HG02840 (cell line): Measurements from ENCODE around the gene PLAAT2.

Experiments
- ATAC-seq: cut with Tn5 transposase; IDR thresholded peaks from one replicate; pipeline ENCODE4 v1.9.1; 2021; ENCODE audit warnings: mild to moderate bottlenecking, moderate library complexity, moderate number of reproducible peaks; ENCODE audit not compliant: unreplicated experiment, low FRiP score

The PLAAT2 gene

GRCh38 chr11:63527667-63528066 lies 35.5 kb downstream of the PLAAT2 start:
- ATAC-seq, result no peak

DNA sequence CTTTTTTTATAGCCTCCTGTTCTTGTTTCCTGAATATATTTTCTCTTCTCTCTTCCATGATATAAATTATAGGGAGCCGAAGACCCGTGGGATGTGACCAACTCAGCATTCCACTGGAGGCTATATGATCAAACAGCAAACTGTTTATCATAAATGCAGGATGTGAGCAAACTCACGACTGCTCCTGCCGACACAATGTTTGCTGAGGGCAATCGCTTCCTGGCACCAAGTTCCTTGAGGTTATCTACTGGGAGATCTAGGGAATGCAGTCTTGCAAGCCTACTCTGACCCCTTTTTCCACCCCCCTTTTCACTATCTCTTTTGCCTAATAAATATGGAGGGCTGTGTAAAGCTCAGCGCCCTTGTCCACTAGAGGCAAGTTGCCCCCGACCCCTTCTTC lies 40.0 kb downstream of the PLAAT2 start:
- no peak for ATAC-seq

DNA sequence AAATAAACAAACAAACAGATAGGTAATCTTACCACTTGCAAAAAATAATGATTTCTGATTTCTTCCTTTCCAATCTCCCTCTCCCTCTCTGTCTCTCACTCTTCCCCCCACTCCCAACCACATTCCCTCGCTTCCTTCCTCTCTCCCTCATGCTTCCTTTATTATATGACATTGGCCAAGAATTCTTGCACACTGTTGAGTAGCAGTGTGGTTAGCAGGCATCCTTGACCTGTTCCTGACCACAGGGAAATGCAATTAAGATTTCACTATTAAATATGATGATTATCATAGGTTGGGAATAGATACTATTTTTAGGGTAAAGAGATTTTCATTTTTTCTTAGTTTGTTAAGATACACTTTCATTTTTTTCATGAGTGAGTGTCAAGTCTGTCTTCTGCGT lies 41.3 kb downstream of the PLAAT2 start:
- no peak for ATAC-seq

DNA sequence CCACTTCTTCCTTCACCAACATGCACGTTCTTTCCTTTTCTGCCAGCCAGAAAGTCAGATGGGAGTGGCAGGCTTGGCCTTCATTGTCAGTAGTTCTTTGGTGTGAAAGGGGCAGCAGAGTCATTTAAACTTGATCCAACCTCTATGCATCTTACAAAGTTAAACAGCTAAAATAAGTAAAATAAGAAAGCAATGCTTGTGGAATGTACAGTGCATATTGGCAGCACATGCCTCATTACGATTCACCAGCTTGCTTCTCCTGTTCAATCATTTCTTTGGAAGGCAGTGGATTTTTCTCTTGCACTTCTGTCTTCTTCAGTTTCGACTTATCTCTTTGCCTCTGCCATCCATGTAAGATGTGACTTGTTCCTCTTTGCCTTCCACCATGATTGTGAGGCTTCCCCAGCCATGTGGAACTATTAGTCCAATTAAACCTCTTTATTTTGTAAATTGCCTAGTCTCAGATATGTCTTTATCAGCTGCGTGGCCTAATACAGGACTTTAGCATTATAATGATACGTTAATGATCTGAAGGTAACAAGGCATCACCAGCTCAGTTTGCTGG lies 42.5 kb downstream of the PLAAT2 start:
- ATAC-seq, result no peak

DNA sequence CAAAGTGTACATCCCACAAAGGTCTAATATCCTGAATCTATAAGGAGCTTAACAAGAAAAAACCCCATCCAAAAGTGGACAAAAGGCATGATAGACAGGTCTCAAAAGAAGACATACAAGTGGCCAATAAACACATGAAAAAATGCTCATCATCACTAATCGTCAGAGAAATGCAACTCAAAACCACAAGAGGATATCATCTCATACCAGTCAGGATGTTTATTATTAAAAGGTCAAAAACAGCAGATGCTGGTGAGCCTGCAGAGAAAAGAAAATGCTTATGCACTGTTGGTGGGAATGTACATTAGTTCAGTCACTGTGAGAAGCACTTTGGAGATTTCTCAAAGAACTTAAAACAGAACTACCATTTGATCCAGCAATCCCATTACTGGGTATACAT lies 44.6 kb downstream of the PLAAT2 start:
- ATAC-seq, result no peak

DNA sequence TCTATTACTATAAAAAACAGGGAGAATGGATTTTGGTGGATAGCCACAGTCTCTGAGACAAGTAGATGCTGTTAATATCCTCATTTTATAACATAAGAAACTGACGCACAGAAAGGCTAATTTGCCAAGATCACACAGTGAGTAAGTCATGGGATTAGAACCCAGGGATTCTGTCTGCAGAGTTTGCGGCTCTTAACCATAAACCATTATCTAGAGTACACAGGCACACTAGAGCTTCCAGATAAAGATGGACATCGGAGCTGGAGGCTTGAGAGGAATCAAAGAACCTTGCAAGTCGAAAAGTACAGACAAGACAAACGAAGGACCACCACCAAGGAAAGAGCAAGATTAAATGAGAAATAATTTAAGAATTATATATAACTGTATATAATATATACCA lies 46.0 kb downstream of the PLAAT2 start:
- no peak for ATAC-seq

- no peak for ATAC-seq
Observed at GRCh38 chr11:63516109-63516508, 47.1 kb downstream of the PLAAT2 start.

DNA sequence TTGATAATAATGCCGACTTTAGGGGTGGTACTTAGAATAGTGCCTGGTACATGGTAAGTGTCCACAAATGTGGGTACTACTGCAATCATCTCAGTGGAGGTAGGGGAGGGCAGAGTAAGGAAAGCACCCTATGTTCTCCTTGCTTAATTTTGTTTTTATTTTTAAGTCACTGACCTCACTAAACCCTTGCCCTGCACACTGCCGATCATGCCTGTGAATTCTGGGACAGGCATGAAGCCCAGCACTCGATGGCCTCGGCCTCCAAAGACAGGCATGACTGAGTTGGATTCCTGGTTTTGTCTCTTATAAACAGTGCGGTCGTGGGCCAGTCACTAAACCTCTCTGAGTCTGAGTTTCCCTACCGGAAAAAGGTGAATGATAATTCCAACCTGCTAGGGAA lies 50.4 kb downstream of the PLAAT2 start:
- ATAC-seq, result no peak

GRCh38 chr11:63511048-63511748 lies 52.0 kb downstream of the PLAAT2 start:
- no peak for ATAC-seq

- no peak for ATAC-seq
Observed at GRCh38 chr11:63510360-63511047, 52.7 kb downstream of the PLAAT2 start.

DNA sequence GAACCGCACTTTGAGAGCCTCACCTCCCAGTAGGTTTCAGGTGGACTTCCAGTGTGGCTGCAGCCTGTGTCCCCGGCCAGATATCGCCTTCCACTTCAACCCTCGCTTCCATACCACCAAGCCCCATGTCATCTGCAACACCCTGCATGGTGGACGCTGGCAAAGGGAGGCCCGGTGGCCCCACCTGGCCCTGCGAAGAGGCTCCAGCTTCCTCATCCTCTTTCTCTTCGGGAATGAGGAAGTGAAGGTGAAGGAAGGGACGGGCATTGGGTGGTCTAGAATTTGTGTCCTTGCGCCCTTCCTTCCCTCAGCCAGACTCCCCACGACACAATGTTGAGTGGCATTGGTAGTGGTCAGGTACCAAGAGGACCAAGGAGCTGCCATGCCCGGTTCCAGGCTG lies 54.4 kb downstream of the PLAAT2 start:
- no peak for ATAC-seq

GRCh38 chr11:63508009-63508408 lies 55.2 kb downstream of the PLAAT2 start:
- ATAC-seq, result no peak

GRCh38 chr11:63507511-63507910 lies 55.7 kb downstream of the PLAAT2 start:
- no peak for ATAC-seq

- no peak for ATAC-seq
Observed at GRCh38 chr11:63506876-63507275, 56.3 kb downstream of the PLAAT2 start.

DNA sequence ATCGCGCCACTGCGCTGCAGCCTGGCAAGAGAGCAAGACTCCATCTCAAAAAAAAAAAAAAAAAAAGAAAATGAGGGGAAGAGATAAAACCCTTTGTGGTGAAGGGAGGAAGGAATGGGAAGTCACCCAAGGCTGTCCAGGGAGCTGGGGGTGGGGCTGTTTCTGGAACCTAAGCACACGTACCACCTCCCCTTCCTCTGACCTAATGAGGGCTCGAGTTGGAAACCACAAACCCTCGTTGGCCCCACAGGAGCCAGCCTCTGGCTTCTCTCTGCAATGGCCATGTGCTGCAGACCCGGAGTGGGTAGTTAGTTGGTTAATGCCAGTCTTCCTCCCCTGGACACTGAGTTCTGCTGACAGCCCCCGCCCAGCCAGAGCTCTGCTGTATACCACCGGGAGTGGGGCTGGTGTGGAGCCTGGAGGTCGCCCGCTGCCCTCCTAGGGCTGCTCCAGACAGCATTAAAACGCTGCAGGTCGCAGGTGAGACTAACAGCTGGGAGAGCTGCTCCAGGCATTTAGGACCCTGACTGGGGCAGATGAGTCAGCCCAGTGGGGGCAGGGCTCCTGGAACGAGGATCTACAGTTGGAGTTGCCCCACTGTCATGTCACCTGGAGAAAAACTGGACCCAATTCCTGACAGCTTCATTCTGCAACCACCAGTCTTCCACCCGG lies 57.2 kb downstream of the PLAAT2 start, which contains the start of gene LGALS12:
TSS of gene LGALS12 (plus strand) at position 228 of the 672 bp plus-strand sequence. CDS start at position 603, 375 bp downstream.
- no peak for ATAC-seq

DNA sequence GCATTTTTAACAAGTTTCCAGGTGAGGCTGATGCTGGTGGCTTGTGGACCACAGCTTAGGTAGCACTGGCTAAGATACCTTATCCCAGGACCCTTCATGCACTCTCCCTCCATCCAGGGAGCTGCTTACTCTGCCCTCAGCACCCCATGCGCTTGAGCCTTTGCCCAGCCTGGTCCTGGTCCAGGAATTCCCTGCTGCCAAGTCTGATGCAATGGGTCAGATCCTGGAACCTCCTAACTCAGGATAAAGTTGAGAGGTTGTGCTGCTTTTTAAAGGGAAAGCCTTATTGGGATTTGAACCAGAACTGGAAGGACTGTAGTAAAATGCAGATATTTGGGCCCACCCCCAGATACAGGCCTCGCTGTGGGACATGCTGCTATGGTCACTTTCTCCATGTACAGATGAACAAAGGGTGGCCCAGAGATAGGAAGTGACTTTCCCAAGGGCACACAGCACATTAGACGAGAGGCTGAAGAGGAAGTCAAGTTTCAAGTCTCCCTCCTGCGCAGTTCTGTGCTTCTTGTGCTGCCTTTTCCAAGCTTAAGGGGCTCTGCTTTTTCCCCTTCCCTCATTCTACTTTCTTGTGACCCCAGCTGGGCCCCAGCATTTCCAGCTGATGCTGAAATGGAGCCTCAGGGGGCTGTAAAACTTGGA lies 58.1 kb downstream of the PLAAT2 start:
- no peak for ATAC-seq

GRCh38 chr11:63504054-63504453 lies 59.1 kb downstream of the PLAAT2 start:
- no peak for ATAC-seq

GRCh38 chr11:63503492-63503891 lies 59.7 kb downstream of the PLAAT2 start:
- ATAC-seq, result no peak
